GM12891 (cell line): ENCODE measurements around the gene ALMS1.

Experiments
- PAX5 ChIP-seq: IDR thresholded peaks from 2 replicates; pipeline ENCODE4 v1.6.1; 2011; ENCODE audit warnings: low read length, moderate library complexity, mild to moderate bottlenecking; ENCODE audit not compliant: insufficient read depth, severe bottlenecking
- POLR2A ChIP-seq: IDR thresholded peaks from 2 replicates; pipeline ENCODE4 v1.6.1; 2011; ENCODE audit warnings: low read depth, low read length, control low read depth
- POLR2AphosphoS5 ChIP-seq: IDR thresholded peaks from 2 replicates; pipeline ENCODE4 v1.6.1; 2011; ENCODE audit warnings: low read depth, low read length, control low read depth
- POU2F2 ChIP-seq: IDR thresholded peaks from 2 replicates; pipeline ENCODE4 v1.6.1; 2011; ENCODE audit warnings: low read depth, mild to moderate bottlenecking, control low read depth, low read length, moderate library complexity
- TAF1 ChIP-seq: IDR thresholded peaks from 2 replicates; pipeline ENCODE4 v1.6.1; 2011; ENCODE audit warnings: low read depth, low read length, control low read depth

GRCh38 chr2:73575261-73575660, 189.6 kb downstream of the ALMS1 start:
- TF ChIP-seq POLR2A = no peak
- no peak for TF ChIP-seq TAF1
- no peak for TF ChIP-seq POLR2AphosphoS5
- no peak for TF ChIP-seq PAX5
- no peak for TF ChIP-seq POU2F2
